ENCODE measurements around the gene NTM.
"Not testable (repeated sequence)": the region's sequence is repeated elsewhere in the genome, so short reads cannot be mapped to it uniquely, and the experiment has no call there.

Gene NTM

GRCh38 chr11:132062541-132062940 lies 692.1 kb downstream of the NTM start:
- DNase-seq, result no peak

GRCh38 chr11:132064987-132065620 lies 694.7 kb downstream of the NTM start:
- no peak for DNase-seq

- DNase-seq, result no peak
Measured at GRCh38 chr11:132068556-132068955, 698.1 kb downstream of the NTM start.

GRCh38 chr11:132069593-132069992 lies 699.2 kb downstream of the NTM start:
- DNase-seq, result not testable (repeated sequence)

GRCh38 chr11:132070907-132071306 lies 700.5 kb downstream of the NTM start:
- not testable (repeated sequence) for DNase-seq

GRCh38 chr11:132072044-132072857 lies 701.8 kb downstream of the NTM start:
- DNase-seq, result no peak

- DNase-seq, result no peak
Measured at GRCh38 chr11:132072858-132073211, 702.4 kb downstream of the NTM start.

GRCh38 chr11:132073787-132074186 lies 703.4 kb downstream of the NTM start:
- no peak for DNase-seq

- no peak for DNase-seq
Measured at GRCh38 chr11:132075447-132075846, 705.0 kb downstream of the NTM start.

- no peak for DNase-seq
Measured at GRCh38 chr11:132077416-132077815, 707.0 kb downstream of the NTM start.

GRCh38 chr11:132078264-132079076 lies 708.1 kb downstream of the NTM start:
- no peak for DNase-seq

- DNase-seq, result no peak
Measured at GRCh38 chr11:132080127-132080526, 709.7 kb downstream of the NTM start.

GRCh38 chr11:132082566-132082965 lies 712.2 kb downstream of the NTM start:
- DNase-seq, result no peak

GRCh38 chr11:132084433-132084832 lies 714.0 kb downstream of the NTM start:
- no peak for DNase-seq

GRCh38 chr11:132087148-132087547 lies 716.7 kb downstream of the NTM start:
- no peak for DNase-seq

- no peak for DNase-seq
Measured at GRCh38 chr11:132088551-132088950, 718.1 kb downstream of the NTM start.

GRCh38 chr11:132093536-132094259 lies 723.3 kb downstream of the NTM start:
- no peak for DNase-seq

GRCh38 chr11:132094598-132094997 lies 724.2 kb downstream of the NTM start:
- DNase-seq, result no peak

GRCh38 chr11:132095230-132096131 lies 725.1 kb downstream of the NTM start:
- DNase-seq, result no peak

- DNase-seq, result no peak
Measured at GRCh38 chr11:132096132-132096825, 725.9 kb downstream of the NTM start.

GRCh38 chr11:132099692-132100091 lies 729.3 kb downstream of the NTM start:
- no peak for DNase-seq

All from stimulated activated CD4-positive, alpha-beta T cell treated with anti-CD3 and anti-CD28 coated beads, Interleukin-1b, Interleukin-23, amount 100 ng/mL, for 48 hours (primary cell).